GM18873 (cell line): ENCODE measurements around the gene NELL1.

Source experiments
- ATAC-seq: cut with Tn5 transposase; IDR thresholded peaks from one replicate; pipeline ENCODE4 v1.9.1; 2021; ENCODE audit warnings: mild to moderate bottlenecking, moderate library complexity, moderate number of reproducible peaks; ENCODE audit not compliant: unreplicated experiment, low FRiP score

Gene NELL1

GRCh38 chr11:21398195-21398594, 728.8 kb downstream of the NELL1 start:
- ATAC-seq: no peak

- no peak for ATAC-seq
Observed at GRCh38 chr11:21401496-21401895, 732.1 kb downstream of the NELL1 start.

- no peak for ATAC-seq
Observed at GRCh38 chr11:21402274-21402673, 732.9 kb downstream of the NELL1 start.

GRCh38 chr11:21403069-21403468, 733.7 kb downstream of the NELL1 start:
- ATAC-seq: no peak

GRCh38 chr11:21405422-21405821, 736.0 kb downstream of the NELL1 start:
- no peak for ATAC-seq

GRCh38 chr11:21410513-21410912, 741.1 kb downstream of the NELL1 start:
- no peak for ATAC-seq

GRCh38 chr11:21411104-21411503, 741.7 kb downstream of the NELL1 start:
- ATAC-seq: no peak

- ATAC-seq: no peak
Observed at GRCh38 chr11:21411597-21411996, 742.2 kb downstream of the NELL1 start.

- no peak for ATAC-seq
Observed at GRCh38 chr11:21412652-21413383, 743.4 kb downstream of the NELL1 start.

- ATAC-seq: no peak
Observed at GRCh38 chr11:21414953-21415352, 745.6 kb downstream of the NELL1 start.

- no peak for ATAC-seq
Observed at GRCh38 chr11:21415606-21416005, 746.2 kb downstream of the NELL1 start.

- no peak for ATAC-seq
Observed at GRCh38 chr11:21421711-21422329, 752.4 kb downstream of the NELL1 start.

- ATAC-seq: no peak
Observed at GRCh38 chr11:21426931-21427330, 757.5 kb downstream of the NELL1 start.

GRCh38 chr11:21427726-21428125, 758.3 kb downstream of the NELL1 start:
- ATAC-seq: no peak

- ATAC-seq: no peak
Observed at GRCh38 chr11:21428796-21429195, 759.4 kb downstream of the NELL1 start.

- no peak for ATAC-seq
Observed at GRCh38 chr11:21429401-21429800, 760.0 kb downstream of the NELL1 start.

- ATAC-seq: no peak
Observed at GRCh38 chr11:21430537-21430936, 761.2 kb downstream of the NELL1 start.

- ATAC-seq: no peak
Observed at GRCh38 chr11:21446939-21447590, 777.7 kb downstream of the NELL1 start.

- ATAC-seq: no peak
Observed at GRCh38 chr11:21447871-21448270, 778.5 kb downstream of the NELL1 start.

GRCh38 chr11:21456186-21456585, 786.8 kb downstream of the NELL1 start:
- no peak for ATAC-seq

- no peak for ATAC-seq
Observed at GRCh38 chr11:21460082-21460481, 790.7 kb downstream of the NELL1 start.

GRCh38 chr11:21461701-21462100, 792.3 kb downstream of the NELL1 start:
- no peak for ATAC-seq
